Activated CD8-positive, alpha-beta memory T cell treated with anti-CD3 and anti-CD28 coated beads for 36 hours (primary cell): ENCODE results near the gene RAD51B. TPM values are rescaled to one million over a fixed set of nuclear protein-coding genes. Genes with fewer than 3 reads are reported as not detected.

Source experiments
- CTCF ChIA-PET: fragments of 350-600 bp; sonication (Branson Sonifier 250); formaldehyde crosslinking; loops from one replicate; lab custom pipeline; 2021; ENCODE audit warnings: antibody characterized with exemption; lab: Charles Lee
- POLR2A ChIA-PET: fragments of 350-600 bp; sonication (Branson Sonifier 250); formaldehyde crosslinking; loops from one replicate; lab custom pipeline; 2021; ENCODE audit warnings: antibody characterized with exemption; lab: Charles Lee
- total RNA-seq, 2 experiments: library from RNA; stranded (reverse); gene quantifications; one replicate each; pipeline ENCODE4 v1.2.3, GENCODE V29; 2021

The RAD51B gene
- total RNA-seq, 2 experiments from 2014 or later, result 25.0 to 26.0 TPM

DNA sequence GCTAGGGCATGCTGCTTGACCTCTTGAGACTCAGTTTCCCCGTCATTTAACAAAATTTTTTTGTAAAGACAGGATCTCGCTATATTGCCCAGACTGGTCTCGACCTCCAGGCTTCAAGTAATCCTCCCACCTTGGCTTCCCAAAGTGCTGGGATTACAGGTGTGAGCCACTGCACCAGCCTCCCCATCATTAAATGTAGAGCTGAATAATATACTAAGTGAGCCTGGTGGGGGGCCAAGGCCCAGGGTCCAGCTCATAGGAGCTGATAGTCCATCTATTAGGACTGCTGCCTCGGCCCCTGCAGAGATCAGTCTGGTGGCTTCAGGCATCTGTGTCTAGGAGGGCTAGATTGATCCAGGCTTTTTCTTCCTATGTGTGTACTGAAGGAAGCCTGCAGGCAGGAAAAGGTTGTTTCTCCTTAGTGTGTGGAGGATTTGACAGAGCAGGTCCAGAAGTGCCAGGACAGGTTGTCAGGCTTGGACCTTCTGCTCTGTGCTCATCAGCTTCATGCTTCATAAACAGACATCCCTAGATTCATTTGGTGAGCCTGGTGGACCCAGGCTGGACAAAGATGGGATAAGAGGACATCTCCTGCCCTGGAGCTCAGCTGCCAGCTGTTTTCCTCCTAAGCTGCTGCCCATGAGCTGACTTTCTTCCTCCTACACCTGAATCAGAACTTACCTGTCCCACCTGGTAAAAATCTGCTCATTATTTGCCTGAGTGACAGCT, 837.9 kb downstream of the RAD51B start:
- POLR2A ChIA-PET, result no interaction called here
- CTCF ChIA-PET, result no interaction called here

DNA sequence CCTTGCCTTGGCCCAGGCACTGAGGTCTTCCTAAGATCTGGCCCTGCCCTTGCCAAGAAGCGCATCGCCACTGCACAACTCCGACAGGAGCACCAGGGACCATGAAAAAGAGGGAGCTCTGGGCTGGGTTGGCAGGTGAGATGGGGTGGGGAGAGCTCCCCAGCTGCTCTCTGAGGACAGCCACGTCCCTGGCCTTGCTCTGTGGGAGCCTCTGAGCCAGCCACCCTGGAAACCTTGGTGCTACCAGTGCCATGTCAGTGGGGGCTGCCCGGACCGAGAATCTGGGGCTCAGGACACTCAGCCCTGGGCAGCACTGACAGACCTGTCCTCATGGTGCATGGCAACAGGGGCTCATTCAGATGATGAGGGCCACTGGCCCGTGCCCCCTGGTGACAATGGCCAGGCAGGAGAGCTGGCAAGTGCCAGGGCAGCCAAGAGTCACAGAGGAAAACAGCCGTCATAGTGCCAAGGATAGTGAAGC, 838.5 kb downstream of the RAD51B start:
- POLR2A ChIA-PET, result no interaction called here
- CTCF ChIA-PET, result no interaction called here

DNA sequence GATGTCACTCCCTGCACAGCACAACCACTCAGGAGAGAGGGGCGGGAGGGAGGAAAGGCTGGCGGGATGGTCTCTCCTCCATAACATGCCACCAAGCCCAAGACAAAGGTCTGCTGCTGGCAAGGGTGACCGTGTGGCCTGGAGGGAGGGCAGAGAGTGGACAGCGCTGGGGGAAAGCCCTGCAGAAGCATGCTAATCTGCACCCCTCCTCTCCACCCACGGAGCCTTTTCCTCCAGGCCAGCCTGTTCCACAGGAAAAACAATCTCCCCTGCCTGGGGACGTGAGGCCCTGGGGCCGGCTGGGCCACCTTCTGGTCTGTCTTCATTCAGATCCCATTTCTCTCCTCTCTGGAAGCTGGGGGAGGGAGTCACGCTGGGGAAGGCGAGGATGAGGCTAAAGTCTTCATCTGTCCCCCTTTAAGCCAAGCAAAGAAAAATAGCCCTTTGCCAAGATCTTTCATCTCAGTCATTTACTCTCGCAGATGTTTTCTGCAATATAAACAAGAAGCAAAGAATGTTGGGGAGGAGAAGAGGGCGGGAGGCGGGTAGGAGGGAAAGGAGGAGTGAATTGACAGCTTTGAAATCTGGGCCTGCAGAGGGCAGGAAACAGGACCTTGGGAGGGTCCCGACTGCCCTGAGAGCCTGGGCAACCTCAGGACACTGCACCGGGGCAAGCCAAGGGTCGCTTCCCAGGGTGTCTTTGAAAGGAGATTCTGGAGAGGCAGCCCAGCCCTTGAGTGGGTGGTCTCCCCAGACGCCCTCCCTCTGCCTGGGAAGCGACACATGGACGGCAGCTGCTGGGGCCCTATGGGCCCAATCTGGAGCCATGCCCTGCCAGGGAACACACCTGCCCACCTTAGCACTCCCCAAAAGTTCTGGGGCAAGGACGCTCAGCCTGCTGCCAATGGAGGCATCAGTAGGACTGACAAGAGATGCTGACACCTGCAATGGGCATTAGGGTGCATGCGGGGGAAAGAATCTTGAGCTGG, 839.7 kb downstream of the RAD51B start:
- ChIA-PET POLR2A (no interaction called here), CTCF (interaction anchor here (0.6 to 1.0 kb wide), 2 partner anchors 29 to 120 kb away, joined by 3 to 5 read pairs; no protein-coding TSS in a partner anchor)

DNA sequence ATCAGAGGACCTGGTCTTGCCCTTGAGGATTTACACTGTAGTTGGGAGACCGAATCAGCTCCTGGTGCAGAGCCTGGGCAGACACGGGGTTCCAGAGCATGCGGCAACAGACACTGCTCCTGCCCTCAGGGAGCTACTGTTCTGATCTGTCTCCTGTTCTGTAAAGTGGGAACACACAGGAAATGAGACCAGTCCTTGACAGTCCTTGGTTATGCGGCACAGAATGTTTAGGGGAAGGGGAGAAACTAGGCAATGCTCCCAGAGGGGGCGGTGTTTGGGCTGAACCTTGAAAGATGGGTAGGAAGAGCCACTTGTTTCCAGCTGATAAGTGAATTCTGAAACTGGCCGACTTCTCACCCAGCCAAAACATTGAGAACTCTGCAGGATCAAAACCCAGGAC, 840.9 kb downstream of the RAD51B start:
- POLR2A ChIA-PET, result no interaction called here
- CTCF ChIA-PET, result no interaction called here

DNA sequence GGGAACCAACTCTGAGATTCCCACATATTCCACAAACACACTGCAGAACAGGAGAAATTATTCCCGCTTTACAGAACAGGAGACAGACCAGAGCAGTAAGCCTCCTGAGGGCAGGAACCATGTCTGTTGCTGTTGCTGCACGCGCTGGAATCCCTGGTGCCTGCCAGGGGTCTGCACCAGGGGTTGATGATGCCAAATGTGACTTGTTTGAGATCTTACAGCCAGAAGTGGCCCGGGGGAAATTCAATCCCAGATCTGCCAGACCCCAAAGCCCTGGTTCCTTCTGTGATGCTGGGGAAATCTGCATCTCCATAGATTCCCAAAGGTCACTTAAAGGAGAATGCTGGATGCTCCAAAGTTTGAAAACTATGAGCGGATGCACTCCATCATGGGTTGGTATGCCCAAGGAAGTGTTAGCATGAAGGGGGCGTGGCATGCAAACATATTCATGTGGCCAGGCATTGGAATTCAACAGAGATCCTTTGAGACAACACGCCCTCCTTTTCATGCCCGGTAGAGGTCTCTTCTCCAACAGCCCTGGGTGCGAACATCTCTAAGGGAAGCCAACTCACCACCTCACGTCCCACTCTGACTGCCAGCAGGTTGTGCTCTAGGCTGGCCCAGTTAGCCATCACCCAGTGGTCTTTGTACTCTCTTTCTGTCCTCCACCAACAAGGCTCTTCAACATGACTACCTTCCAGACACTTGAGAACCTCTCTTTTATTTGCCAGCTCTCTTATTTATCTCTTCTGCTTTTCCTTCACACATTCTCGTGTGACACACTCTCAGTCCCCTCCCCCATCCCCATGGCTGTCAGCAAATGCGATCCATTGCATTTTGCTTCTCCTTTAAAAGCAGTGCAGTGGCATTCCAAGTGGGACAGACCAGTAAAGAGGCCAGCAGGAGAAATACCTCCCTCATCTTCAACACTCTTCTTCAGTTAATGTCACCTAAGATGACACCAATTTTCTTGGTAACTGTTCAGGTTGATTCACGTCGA, 841.9 kb downstream of the RAD51B start:
- POLR2A ChIA-PET, result no interaction called here
- CTCF ChIA-PET, result no interaction called here

DNA sequence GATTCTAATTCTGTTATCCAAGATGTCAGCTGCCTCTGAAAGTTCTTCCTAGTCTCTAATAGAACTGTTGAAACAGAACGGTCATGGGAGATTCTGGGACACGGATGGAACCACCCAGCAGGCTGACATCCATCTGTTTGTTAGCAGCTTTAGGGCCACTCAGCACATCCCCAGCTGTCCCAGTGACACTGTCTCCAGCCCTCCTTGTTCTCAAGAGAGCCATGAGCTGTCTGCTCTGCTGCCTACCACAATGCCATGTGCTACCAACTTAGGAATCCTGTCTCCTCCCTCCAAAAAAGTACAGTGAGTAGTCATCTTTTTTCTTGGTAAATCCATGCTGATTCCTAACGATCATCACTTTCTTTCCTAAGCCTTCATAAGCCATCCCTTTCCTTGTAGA, 842.8 kb downstream of the RAD51B start:
- ChIA-PET POLR2A (interaction anchor here (0.7 to 0.9 kb wide), 2 partner anchors 72 to 153 kb away, joined by 3 to 4 read pairs; no protein-coding TSS in a partner anchor), CTCF (interaction anchor here (1.0 to 2.2 kb wide), 2 partner anchors 23 to 128 kb away, joined by 3 to 8 read pairs; no protein-coding TSS in a partner anchor)

DNA sequence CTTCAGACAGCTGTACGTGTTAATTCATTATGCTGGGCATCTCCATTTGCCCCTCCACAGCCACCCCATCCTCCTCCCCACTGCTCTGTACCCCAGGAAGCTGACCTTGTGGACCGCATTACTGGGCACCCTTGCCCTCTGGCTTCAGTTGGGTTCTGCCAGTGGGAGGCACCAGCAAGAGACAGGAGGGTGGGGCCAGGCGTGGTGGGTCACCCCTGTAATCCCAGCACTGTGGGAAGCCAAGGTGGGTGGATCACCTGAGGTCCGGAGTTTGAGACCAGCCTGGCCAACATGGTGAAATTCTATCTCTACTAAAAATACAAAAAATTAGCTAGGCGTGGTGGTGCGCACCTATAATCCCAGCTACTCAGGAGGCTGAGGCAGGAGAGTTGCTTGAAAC, 843.2 kb downstream of the RAD51B start:
- CTCF ChIA-PET, result interaction anchor here (1.0 to 2.2 kb wide), 6 partner anchors 23 to 128 kb away, joined by 3 to 8 read pairs (median 4); no protein-coding TSS in a partner anchor

DNA sequence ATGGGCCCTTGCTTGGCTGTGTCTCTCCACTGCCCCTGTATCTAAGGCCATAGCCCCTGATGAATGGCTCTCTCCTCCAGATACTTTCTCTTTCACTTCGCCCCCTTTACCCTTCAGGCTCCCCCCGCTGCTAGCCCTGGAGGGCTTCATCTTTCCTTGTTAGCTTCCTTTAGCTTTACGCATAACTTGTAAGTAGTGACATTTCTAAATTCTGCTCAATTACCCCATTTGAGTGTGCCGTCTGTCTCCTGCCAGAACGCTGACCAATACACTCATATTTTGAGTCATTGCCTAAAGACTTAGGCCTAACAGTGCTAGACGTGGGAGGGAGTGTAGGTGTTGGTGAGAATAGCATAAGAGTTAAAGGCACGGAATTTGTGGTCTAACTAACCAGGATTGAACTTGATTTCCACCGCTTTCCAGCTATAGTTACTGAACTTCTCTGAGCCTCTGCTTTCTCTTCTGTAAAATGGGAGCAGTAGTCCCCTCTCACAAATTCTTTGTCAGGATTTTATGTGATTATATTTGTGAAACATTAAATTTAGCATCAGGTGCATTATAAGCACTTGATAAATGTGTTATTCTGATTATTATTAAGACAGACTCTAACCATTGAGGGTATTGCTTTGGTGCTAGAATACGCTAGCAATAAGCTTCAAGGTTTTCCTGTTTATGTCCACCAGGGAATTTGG, 844.0 kb downstream of the RAD51B start:
- ChIA-PET POLR2A (interaction anchor here (0.6 to 2.4 kb wide), 11 partner anchors 9 to 152 kb away, joined by 3 to 15 read pairs (median 4); partner anchors contain the start of gene ZFP36L1), CTCF (interaction anchor here (0.9 to 2.2 kb wide), 10 partner anchors 20 to 127 kb away, joined by 3 to 8 read pairs (median 4); no protein-coding TSS in a partner anchor)

More for the DNA sequence above, 843.2 kb downstream of the RAD51B start:
- POLR2A ChIA-PET, result interaction anchor here (0.6 to 2.4 kb wide), 5 partner anchors 9 to 152 kb away, joined by 3 to 15 read pairs (median 4); no protein-coding TSS in a partner anchor

DNA sequence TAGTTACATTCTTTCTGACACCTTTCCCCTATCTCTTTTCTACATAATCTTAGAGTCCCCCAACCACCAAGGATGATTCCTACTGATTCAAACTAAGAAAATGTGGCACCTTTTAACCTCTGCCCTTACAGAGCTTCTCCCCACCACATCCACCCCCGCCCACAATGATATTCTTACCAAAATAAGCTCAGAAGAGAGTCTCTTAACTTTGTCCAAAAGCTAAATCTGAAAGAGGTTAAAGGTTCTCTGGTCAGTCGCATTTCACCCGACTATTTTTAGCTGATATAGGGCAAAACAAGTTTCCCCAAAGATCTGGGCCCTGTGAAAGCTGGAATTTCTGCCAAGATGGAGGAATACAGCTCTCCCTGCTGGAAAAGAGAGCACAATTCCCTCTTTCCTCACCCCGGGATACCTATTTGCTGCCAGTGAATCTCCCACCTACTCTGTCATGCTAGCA, 844.7 kb downstream of the RAD51B start:
- POLR2A ChIA-PET, result interaction anchor here (0.6 to 2.4 kb wide), 12 partner anchors 19 to 131 kb away, joined by 3 to 15 read pairs (median 6); partner anchors contain the start of gene ZFP36L1
- CTCF ChIA-PET, result interaction anchor here (0.6 to 2.2 kb wide), 8 partner anchors 19 to 179 kb away, joined by 3 to 8 read pairs (median 4); no protein-coding TSS in a partner anchor

DNA sequence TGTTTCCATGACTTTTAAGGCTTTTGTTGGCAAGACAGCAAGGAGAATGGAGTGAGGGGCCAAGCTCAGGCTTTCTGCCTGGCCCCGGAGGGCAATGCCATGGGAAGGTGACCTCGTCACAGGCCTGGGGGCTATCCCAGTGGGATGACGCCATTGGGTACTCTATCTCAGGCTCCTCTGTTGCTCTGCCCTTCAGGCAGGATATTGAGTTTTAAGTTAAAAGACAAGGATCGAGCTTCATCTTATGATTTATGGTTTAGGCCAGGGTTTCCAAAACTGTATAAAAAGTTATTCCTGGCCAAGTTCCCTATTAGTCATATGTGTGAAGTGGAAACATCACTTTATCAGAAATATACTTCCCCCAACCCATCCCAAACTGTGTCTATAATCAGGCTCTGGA, 845.6 kb downstream of the RAD51B start:
- CTCF ChIA-PET, result interaction anchor here (1.0 kb wide), 1 partner anchor 179 kb away, joined by 3 read pairs; no protein-coding TSS in a partner anchor
- POLR2A ChIA-PET, result interaction anchor here (1.0 to 2.4 kb wide), 4 partner anchors 20 to 125 kb away, joined by 6 to 15 read pairs (median 12); no protein-coding TSS in a partner anchor

DNA sequence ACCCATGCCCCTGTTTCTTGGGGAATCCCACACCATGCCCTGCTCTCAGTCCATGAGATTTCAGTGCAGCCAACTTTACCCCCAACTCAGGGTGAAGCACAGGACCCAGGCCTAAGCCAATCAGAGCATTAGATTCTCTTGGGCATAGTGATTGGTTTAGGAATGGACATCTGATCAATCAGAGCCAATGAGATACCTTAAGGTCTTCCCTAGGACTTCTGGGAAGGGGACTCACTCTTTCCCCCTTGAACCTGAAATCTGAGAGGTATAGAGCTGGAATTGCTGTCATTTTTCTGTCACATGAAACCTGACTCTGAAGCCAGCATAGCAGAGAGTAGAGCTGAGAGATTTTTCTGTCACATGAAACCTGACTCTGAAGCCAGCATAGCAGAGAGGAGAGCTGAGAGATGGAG, 846.2 kb downstream of the RAD51B start:
- CTCF ChIA-PET, result no interaction called here
- POLR2A ChIA-PET, result no interaction called here

DNA sequence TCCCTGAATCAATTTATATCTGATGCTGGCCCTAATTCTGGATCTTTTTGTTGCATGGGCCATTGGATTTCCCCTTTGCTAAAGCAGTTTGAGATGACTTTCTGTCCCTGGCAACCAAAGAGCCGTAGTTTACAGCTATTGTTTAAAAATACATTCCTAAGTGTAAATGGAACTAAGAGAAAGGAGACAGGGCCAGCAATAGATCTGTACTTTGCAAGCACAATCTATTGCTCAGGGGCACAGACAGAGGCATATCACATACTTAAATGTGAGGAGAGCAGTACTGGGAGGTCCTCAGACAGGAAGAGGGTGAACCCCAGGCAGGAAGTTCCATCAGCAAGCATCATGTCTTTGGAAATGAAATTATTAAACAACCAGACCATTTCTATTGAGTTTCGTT, 846.7 kb downstream of the RAD51B start:
- CTCF ChIA-PET, result no interaction called here
- POLR2A ChIA-PET, result no interaction called here

DNA sequence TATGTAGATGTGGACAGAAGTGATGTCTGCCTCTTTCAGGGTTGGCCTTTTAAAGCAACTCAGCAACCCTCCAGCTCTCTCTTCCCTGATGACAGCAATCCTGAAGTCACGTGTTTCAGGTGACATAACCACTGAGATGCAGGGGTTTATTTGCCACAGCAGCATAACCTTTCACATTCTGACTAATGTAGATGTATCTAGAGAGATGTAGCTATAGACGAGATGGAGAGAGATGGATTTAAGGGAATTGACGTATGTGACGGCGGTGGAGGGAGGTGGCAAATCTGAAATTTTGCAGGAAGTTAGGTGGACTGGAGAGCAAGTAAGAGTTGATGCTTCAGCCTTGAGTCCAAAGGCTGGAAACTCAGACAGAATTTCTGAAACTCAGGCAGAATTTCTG, 847.3 kb downstream of the RAD51B start:
- POLR2A ChIA-PET, result no interaction called here
- CTCF ChIA-PET, result no interaction called here

DNA sequence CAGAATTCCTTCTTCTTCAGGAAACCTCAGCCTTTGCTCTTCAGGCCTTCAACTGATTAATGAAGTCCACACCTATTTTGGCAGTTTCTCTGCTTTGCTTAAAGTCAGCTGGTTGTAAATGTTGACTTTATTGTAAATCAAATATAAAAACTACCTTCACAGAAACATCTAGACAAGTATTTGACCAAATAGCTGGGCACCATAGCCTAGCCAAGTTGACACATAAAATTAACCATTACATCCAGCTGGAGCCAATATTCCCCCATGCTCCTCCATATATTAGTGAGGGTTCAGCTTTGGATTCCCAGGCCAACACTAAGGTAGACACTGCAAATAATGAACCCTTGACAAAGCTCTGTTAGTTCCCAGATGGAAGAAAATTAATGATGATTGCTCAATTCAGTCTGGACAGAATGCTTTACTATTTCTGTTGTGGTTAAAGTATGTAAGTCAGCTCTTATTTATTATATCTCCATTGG, 847.8 kb downstream of the RAD51B start:
- POLR2A ChIA-PET, result no interaction called here
- CTCF ChIA-PET, result interaction anchor here (0.6 kb wide), 1 partner anchor 215 kb away, joined by 3 read pairs; no protein-coding TSS in a partner anchor

DNA sequence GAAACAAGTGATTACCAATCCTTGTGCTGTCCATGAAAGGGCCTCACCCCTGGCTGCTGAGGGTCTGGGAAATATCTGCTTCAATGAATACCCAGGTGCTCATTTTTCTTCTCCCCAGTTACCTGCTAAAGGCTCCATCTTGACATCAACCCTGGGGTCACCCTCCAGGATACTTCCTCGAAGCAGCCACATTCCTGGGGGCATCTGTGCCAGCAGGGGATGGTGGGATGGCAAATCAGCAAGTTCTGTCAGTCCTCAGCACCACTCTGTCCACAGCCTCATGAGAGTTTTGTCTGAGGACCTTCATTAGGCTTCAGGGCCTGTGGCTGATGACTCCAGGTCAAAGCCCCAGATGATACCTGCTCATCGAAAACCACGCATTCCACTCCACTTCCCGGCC, 848.4 kb downstream of the RAD51B start:
- ChIA-PET POLR2A (no interaction called here), CTCF (no interaction called here)

DNA sequence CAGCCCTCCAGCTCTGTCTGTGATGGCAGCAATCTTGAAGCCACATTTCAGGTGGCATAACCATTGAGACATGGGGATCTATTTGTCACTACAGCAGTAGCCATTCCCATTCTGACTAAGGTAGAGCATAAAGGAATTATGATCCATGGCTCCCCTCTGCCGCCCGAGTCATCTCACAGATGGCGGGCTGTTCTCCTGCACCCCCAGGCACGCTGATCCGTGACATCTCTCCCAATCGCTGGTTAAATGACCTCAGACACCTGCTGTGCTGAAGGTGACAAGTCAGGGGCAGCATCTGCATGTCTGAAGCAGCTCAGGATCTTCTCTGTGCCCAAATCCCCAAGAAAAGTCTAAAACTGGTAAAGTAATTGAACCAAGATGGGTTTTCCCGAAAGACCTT, 849.0 kb downstream of the RAD51B start:
- ChIA-PET POLR2A (no interaction called here), CTCF (no interaction called here)

DNA sequence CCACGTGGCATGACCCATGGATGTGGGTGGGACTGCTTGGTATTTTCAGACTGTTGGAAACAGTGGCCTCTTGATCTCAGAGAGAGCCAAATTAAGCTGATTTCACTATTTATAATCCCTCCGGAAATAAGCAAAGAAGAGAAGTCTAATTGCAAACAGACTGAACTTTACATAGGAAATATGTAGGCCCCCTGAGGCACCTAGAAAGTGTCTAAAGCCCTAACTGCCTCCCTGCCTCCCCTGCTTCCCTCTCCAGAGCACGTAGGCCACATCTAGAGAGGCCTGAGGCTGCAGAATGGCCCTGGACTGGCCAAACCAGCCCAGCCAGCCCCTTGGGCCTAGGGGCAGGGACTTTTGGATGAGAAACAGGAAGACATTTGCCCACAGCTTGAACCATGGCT, 849.5 kb downstream of the RAD51B start:
- ChIA-PET POLR2A (no interaction called here), CTCF (interaction anchor here (1.2 kb wide), 1 partner anchor 34 kb away, joined by 3 read pairs; no protein-coding TSS in a partner anchor)
